ENCODE results near the gene SNPH.

- no peak for TF ChIP-seq CTCF (IDR thresholded peaks at IDR 0.05; ENCODE audit: low read length)
- no peak for TF ChIP-seq EZH2phosphoT487 (IDR thresholded peaks at IDR 0.05; ENCODE audit: low read length)
- no peak for TF ChIP-seq EZH2 (optimal IDR thresholded peaks at IDR 0.05; ENCODE audit: low read depth, low read length)
Observed at GRCh38 chr20:1242099-1242498, 24.0 kb upstream of the SNPH start.
